C4-2B (cell line): ENCODE measurements around the gene OLFML3.

ENCODE experiments used
- CTCF ChIP-seq: fragments of 450-650 bp; conservative IDR thresholded peaks from 2 replicates; pipeline ENCODE4 v1.5.1; 2017; ENCODE audit warnings: mild to moderate bottlenecking
- ZFX ChIP-seq: fragments of 450-650 bp; IDR thresholded peaks from 2 replicates; pipeline ENCODE4 v1.6.1; 2017

GRCh38 chr1:114009393-114009792, 30.1 kb downstream of the OLFML3 start:
- no peak for TF ChIP-seq CTCF
- no peak for TF ChIP-seq ZFX
